HTR-8/SVneo (cell line): ENCODE measurements around the gene RBM43.
"Not testable (repeated sequence)": the region's sequence is repeated elsewhere in the genome, so short reads cannot be mapped to it uniquely, and the experiment has no call there.

Source experiments
- DNase-seq: peaks from one replicate; pipeline ENCODE4 v3.0.0; 2011; ENCODE audit warnings: low spot score, mixed read lengths; ENCODE audit not compliant: insufficient read length
- FAIRE-seq: peaks from 2 replicates; lab custom pipeline; 2011; peaks lifted over from hg19 to GRCh38; lab: Jason Lieb, UNC

Gene RBM43

DNA sequence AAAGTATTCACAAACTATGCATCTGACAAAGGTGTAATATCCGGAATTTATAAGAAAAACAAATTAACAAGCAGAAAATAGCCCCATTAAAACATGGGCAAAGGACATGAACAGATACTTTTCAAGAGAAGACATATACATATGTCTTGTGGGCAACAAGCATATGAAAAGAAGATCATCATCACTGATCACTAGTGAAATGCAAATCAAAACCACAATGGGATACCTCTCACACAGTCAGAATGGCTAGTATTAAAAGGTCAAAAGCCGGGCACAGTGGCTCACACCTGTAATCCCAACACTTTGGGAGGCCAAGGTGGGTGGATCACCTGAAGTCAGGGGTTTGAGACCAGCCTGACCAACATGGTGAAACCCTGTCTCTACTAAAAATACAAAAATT lies 28.4 kb downstream of the RBM43 start:
- not testable (repeated sequence) for FAIRE-seq, DNase-seq

- FAIRE-seq (no peak), DNase-seq (no peak)
These were observed 31.0 kb downstream of the RBM43 start for GRCh38 chr2:151230627-151231140.

- FAIRE-seq (no peak), DNase-seq (no peak)
These were observed 32.7 kb downstream of the RBM43 start for GRCh38 chr2:151228847-151229512.

- no peak for DNase-seq
- FAIRE-seq: no peak
These were observed 44.3 kb downstream of the RBM43 start for GRCh38 chr2:151217343-151217742.

DNA sequence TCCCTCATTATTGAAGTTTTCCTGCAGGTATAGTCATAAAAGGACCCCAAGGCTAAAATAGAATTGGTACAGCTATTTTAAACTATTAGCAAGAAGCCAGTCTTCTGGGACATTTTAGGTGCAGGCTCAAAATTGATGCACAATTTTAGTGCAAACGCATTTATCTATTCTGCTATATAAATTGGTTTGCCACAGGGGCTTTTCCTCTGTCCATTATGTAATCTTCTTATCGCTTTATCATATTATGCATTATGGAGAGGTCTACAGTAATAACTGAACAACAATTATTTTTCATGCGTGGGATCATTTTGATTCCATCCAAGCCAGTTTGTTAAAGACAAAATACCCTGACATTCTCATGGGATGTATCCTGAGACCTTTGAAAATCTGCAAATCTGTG lies 54.6 kb downstream of the RBM43 start:
- FAIRE-seq (no peak), DNase-seq (no peak)

DNA sequence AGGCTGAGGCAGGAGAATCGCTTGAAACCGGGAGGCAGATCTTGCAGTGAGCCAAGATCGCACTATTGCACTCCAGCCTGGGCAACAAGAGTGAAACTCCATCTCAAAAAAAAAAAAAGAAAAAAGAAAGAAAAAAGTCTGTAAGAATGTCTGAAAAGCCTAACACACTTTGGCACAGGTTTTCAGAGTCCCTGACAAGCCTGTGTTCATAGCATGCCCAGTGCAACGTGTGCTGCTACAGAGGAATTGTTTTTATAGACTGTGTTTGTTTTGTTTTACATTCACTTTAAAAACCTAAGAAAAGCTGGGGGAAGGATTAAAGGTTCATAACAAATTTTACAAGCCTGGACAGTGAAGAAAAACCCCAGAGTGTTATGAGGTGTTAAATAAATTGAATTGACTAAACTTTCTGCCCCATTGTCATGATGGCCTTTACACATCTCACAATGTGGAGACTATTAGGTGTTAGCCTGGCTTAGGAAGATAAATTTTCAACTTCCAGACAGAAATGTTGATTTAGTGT lies 55.2 kb downstream of the RBM43 start:
- no peak for DNase-seq
- FAIRE-seq: no peak

- DNase-seq (no peak), FAIRE-seq (no peak)
These were observed 56.1 kb downstream of the RBM43 start for GRCh38 chr2:151205571-151205970.

- no peak for DNase-seq
- FAIRE-seq: no peak
These were observed 56.9 kb downstream of the RBM43 start for GRCh38 chr2:151204756-151205155.

- no peak for DNase-seq
- FAIRE-seq: no peak
These were observed 60.8 kb downstream of the RBM43 start for GRCh38 chr2:151200844-151201243.

DNA sequence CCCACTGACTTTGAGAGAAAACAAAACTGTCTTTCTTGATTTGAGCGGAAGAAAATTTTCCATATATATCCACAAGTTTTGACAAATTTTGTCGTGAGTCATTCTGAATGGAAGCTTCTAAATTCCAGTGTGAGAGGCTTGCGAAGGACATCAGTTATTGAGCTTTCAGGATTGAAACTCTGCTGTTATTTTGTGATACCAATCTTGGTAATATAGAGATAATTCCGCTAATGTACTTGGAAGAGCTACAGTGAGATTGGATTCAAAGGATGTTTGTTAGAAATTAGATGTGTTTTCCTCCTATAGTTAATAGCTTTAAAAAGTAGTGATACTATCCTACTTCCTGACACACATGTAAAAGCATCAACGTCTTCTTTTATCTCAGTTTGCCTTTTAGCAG lies 61.4 kb downstream of the RBM43 start:
- FAIRE-seq (no peak), DNase-seq (no peak)

GRCh38 chr2:151198645-151199044 lies 63.0 kb downstream of the RBM43 start:
- DNase-seq (no peak), FAIRE-seq (no peak)
